ENCODE measurements around the gene TAF1.
"Not testable (repeated sequence)": the region's sequence is repeated elsewhere in the genome, so short reads cannot be mapped to it uniquely, and the experiment has no call there.

The TAF1 gene

GRCh38 chrX:71439896-71440295, 73.7 kb downstream of the TAF1 start:
- DNase-seq, result no peak

- no peak for DNase-seq
Observed at GRCh38 chrX:71440401-71440800, 74.2 kb downstream of the TAF1 start.

GRCh38 chrX:71441809-71442208, 75.7 kb downstream of the TAF1 start:
- DNase-seq, result not testable (repeated sequence)

GRCh38 chrX:71450433-71451106, 84.4 kb downstream of the TAF1 start:
- DNase-seq, result no peak

DNA sequence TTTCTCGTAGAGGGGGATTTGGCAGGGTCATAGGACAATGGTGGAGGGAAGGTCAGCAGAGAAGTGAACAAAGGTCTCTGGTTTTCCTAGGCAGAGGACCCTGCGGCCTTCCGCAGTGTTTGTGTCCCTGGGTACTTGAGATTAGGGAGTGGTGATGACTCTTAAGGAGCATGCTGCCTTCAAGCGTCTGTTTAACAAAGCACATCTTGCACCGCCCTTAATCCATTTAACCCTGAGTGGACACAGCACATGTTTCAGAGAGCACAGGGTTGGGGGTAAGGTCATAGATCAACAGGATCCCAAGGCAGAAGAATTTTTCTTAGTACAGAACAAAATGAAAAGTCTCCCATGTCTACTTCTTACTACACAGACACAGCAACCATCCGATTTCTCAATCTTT, 85.4 kb downstream of the TAF1 start:
- DNase-seq, result not testable (repeated sequence)

- DNase-seq, result no peak
Observed at GRCh38 chrX:71453056-71453455, 86.9 kb downstream of the TAF1 start.

- DNase-seq, result no peak
Observed at GRCh38 chrX:71454222-71454621, 88.1 kb downstream of the TAF1 start.

GRCh38 chrX:71458866-71459265, 92.7 kb downstream of the TAF1 start:
- DNase-seq, result no peak

DNA sequence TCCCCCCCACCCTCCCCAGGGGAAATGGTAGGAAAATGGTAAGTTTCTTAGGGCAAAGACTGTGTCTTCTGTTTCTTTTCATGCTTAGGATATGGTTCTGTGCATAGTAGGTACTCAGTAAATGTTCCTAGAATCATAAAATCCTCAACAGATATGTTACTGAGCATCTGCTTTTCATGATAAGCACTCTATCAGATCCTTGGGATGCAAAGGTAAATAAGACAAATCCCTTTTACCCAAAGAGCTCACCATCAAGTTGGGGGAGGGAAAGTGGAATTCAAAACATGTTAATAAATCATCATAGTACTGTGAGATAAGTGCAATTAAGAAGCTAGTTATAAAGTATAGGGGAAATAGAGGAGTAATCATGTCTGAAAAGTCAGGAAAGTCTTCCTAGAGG, 98.8 kb downstream of the TAF1 start:
- no peak for DNase-seq

DNA sequence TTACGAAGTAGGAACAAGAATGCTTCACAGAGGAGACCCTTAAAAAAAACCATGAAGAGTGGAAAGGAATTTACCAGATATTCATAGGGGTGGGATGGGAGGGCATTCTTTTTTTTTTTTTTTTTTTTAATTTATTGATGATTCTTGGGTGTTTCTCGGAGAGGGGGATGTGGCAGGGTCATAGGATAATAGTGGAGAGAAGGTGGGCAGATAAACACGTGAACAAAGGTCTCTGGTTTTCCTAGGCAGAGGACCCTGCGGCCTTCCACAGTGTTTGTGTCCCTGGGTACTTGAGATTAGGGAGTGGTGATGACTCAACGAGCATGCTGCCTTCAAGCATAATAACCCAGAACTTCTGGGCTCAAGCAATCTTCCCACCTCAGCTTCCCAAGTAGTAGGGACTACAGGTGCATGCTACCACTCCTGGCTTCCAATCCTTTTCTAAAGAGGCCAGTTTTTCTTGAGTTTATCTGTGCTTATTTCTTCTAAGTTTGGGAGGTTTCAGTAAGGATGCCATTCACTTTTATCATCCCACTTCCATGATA, 100.9 kb downstream of the TAF1 start:
- no peak for DNase-seq

DNA sequence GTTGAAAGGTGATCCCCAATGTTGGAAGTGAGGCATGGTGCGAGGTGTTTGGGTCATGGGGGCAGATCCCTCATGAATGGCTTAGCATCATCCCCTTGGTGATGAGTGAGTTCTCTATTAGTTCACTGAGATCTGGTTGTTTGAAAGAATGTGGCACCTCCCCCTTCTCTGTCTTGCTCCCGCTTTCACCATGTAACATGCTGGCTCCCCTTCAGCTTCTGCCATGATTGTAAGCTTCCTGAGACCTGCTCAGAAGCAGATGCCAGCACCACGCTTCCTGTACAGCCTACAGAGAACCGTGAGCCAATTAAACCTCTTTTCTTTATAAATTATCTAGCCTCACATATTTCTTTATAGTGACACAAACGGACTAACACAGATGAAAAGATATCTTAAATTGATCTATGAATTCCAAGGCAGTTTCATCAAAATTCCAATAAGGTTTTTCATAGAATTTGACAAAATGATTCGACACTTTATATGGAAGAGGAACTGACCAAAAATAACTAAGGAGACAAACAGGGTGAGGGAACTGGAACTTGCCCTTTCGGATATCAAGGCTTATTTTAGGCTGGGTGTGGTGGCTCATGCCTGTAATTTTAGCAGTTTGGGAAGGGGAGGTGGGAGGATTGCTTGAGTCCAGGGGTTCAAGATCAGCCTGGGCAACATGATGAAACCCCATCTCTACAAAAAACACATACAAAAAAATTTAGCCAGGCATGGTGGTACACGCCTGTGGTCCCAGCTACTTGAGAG, 109.8 kb downstream of the TAF1 start:
- DNase-seq, result no peak

GRCh38 chrX:71482228-71482958, 116.2 kb downstream of the TAF1 start:
- DNase-seq, result no peak

GRCh38 chrX:71487814-71488213, 121.7 kb downstream of the TAF1 start:
- no peak for DNase-seq

DNA sequence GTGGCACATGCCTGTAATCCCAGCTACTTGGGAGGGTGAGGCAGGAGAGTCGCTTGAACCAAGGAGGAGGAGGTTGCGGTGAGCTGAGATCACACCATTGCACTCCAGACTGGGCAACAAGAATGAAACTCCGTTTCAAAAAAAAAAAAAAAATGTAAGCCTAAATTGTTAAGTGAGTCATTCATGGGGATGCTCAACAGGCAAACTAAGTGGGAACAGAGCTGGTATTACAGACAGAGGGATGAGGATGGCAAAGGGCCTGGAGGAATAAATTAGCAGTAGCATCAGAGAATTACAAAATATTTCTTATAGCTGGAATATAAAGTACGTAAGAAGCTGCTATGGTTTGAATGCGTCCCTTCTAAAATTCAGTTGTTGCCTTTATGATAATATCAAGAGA, 123.4 kb downstream of the TAF1 start:
- DNase-seq, result no peak

GRCh38 chrX:71492231-71493065, 126.3 kb downstream of the TAF1 start:
- DNase-seq, result no peak

DNA sequence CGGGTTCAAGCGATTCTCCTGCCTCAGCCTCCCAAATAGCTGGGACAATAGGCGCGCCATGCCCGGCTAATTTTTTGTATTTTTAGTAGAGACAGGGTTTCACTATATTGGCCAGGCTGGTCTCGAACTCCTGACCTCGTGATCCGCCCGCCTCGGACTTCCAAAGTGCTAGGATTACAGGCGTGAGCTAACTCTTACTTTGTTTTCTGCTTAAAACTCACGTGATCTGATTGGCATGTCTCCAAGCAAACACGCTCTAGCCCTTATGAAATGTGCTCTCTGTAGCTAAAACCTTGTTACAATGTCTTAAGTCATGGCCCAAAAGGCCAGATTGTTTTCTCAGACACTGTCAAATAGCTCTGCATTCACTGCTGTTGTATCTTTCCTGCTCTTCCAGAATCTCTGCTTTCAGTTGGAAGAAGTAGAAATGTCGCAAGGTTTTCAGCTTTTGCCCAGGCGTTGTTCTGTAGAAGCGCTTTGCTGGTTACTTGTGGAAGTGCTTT, 127.0 kb downstream of the TAF1 start:
- DNase-seq, result no peak

GRCh38 chrX:71495979-71496378, 129.8 kb downstream of the TAF1 start:
- not testable (repeated sequence) for DNase-seq

- DNase-seq, result no peak
Observed at GRCh38 chrX:71496476-71496875, 130.3 kb downstream of the TAF1 start.

GRCh38 chrX:71502080-71502479, 135.9 kb downstream of the TAF1 start:
- not testable (repeated sequence) for DNase-seq

GRCh38 chrX:71504346-71504745, 138.2 kb downstream of the TAF1 start:
- DNase-seq, result no peak

GRCh38 chrX:71509289-71509688, 143.1 kb downstream of the TAF1 start:
- DNase-seq, result no peak

DNA sequence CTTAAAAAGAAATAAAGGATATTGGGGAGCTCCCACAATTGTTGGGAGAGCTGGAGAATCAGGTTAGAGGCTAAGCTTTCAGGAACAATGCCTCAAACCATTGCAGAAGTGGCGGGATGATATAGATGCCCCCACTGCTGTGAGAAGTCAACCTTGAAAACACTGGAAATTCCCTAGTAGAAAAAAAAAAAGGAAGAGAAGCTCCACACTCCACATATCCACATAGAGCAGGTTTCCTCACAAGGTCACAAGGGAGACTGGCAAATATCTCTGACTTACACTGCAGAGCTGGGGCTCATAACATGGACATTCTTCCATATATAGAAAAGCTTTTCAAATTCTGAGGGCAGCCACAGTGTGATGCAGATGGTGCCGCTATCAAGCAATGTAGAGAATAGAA, 144.0 kb downstream of the TAF1 start:
- DNase-seq, result no peak

All from NK-92 treated with Interleukin-12 subunit alpha and Interleukin-12 subunit beta, amount 100 ng/mL, for 24 hours (cell line).